Activated T-helper 1 cell treated with anti-CD3 and anti-CD28 coated beads, Interleukin-2, amount 50 U/mL, for 16 hours (primary cell): ENCODE results near the gene AP2A2.
"Not testable (repeated sequence)": the region's sequence is repeated elsewhere in the genome, so short reads cannot be mapped to it uniquely, and the experiment has no call there.

Source experiments
- DNase-seq, 2 donors: peaks; one replicate each; pipeline ENCODE4 v3.0.0-alpha.2; 2020; ENCODE audit warnings: low read depth in 1 of 2, low spot score in 1 of 2

The AP2A2 gene

GRCh38 chr11:972523-973211 is 47.0 kb downstream of the AP2A2 start:
- DNase-seq: no peak

GRCh38 chr11:973237-973636 is 47.6 kb downstream of the AP2A2 start:
- DNase-seq: no peak

- DNase-seq: not testable (repeated sequence)
Observed at GRCh38 chr11:975376-975775, 49.7 kb downstream of the AP2A2 start.

GRCh38 chr11:975827-976226 is 50.2 kb downstream of the AP2A2 start:
- DNase-seq: no peak

- DNase-seq: no peak
Observed at GRCh38 chr11:976431-977160, 50.9 kb downstream of the AP2A2 start.

GRCh38 chr11:977830-978720 is 52.4 kb downstream of the AP2A2 start:
- no peak for DNase-seq

- DNase-seq: no peak
Observed at GRCh38 chr11:978781-979180, 53.1 kb downstream of the AP2A2 start.

GRCh38 chr11:980438-981357 is 55.0 kb downstream of the AP2A2 start:
- no peak for DNase-seq

- no peak for DNase-seq
Observed at GRCh38 chr11:981764-982163, 56.1 kb downstream of the AP2A2 start.

- DNase-seq: no peak
Observed at GRCh38 chr11:984546-984945, 58.9 kb downstream of the AP2A2 start.

GRCh38 chr11:985406-985805 is 59.7 kb downstream of the AP2A2 start:
- DNase-seq: no peak

GRCh38 chr11:985848-986247 is 60.2 kb downstream of the AP2A2 start:
- DNase-seq: no peak

GRCh38 chr11:986270-986951 is 60.7 kb downstream of the AP2A2 start:
- no peak for DNase-seq

- no peak for DNase-seq
Observed at GRCh38 chr11:986952-987305, 61.3 kb downstream of the AP2A2 start.

GRCh38 chr11:987671-988070 is 62.0 kb downstream of the AP2A2 start:
- no peak for DNase-seq

GRCh38 chr11:990101-990500 is 64.4 kb downstream of the AP2A2 start:
- no peak for DNase-seq

GRCh38 chr11:991034-991433 is 65.4 kb downstream of the AP2A2 start:
- no peak for DNase-seq

- no peak for DNase-seq
Observed at GRCh38 chr11:991711-992307, 66.1 kb downstream of the AP2A2 start.

GRCh38 chr11:992577-992976 is 66.9 kb downstream of the AP2A2 start:
- no peak for DNase-seq

- DNase-seq: no peak
Observed at GRCh38 chr11:993632-994167, 68.0 kb downstream of the AP2A2 start.
